Hematopoietic multipotent progenitor cell treated with erythropoietin and hydrocortisone succinate and interleukin-3 and kit ligand, for 17 days (in vitro differentiated cells): ENCODE results near the gene RFX3.

Experiments used
- DNase-seq: peaks from one replicate; pipeline ENCODE4 v3.0.0-alpha.2; 2015; ENCODE audit warnings: low spot score

Gene RFX3

GRCh38 chr9:3205421-3206095 is 320.2 kb downstream of the RFX3 start:
- DNase-seq: no peak

- DNase-seq: no peak
Measured at GRCh38 chr9:3200331-3200774, 325.4 kb downstream of the RFX3 start.

GRCh38 chr9:3193791-3194190 is 332.0 kb downstream of the RFX3 start:
- DNase-seq: no peak

GRCh38 chr9:3191715-3192114 is 334.1 kb downstream of the RFX3 start:
- DNase-seq: no peak

- DNase-seq: no peak
Measured at GRCh38 chr9:3189113-3189861, 336.5 kb downstream of the RFX3 start.

GRCh38 chr9:3186751-3187150 is 339.1 kb downstream of the RFX3 start:
- DNase-seq: no peak

- DNase-seq: no peak
Measured at GRCh38 chr9:3181049-3181953, 344.5 kb downstream of the RFX3 start.

GRCh38 chr9:3180696-3181048 is 345.1 kb downstream of the RFX3 start:
- DNase-seq: no peak

GRCh38 chr9:3179711-3180110 is 346.1 kb downstream of the RFX3 start:
- no peak for DNase-seq

GRCh38 chr9:3177936-3178335 is 347.9 kb downstream of the RFX3 start:
- DNase-seq: no peak

GRCh38 chr9:3177146-3177761 is 348.5 kb downstream of the RFX3 start:
- no peak for DNase-seq

GRCh38 chr9:3173374-3173773 is 352.4 kb downstream of the RFX3 start:
- no peak for DNase-seq

GRCh38 chr9:3170819-3171218 is 355.0 kb downstream of the RFX3 start:
- DNase-seq: no peak
